Urinary bladder (tissue), 4 donors: Measurements from ENCODE around the gene KCNG2. TPM values are rescaled to one million over a fixed set of nuclear protein-coding genes. Genes with fewer than 3 reads are reported as not detected.
A peak's percentile ranks its signal among the peaks of the same experiment; 100 is the strongest.
"Not testable (repeated sequence)": the region's sequence is repeated elsewhere in the genome, so short reads cannot be mapped to it uniquely, and the experiment has no call there.

Experiments
- DNase-seq: peaks from one replicate; pipeline ENCODE4 v3.0.0-alpha.2; 2015; ENCODE audit errors: extremely low spot score
- H3K27ac ChIP-seq: one replicate; pipeline ENCODE4 v1.5.1; 2013; ENCODE audit warnings: low read depth, mild to moderate bottlenecking, moderate library complexity
- H3K36me3 ChIP-seq: one replicate; pipeline ENCODE4 v1.6.1; 2013; ENCODE audit warnings: mild to moderate bottlenecking, moderate library complexity; ENCODE audit not compliant: insufficient read depth
- H3K4me1 ChIP-seq: one replicate; pipeline ENCODE4 v1.6.1; 2013; ENCODE audit warnings: mild to moderate bottlenecking, moderate library complexity; ENCODE audit not compliant: insufficient read depth
- H3K4me3 ChIP-seq: one replicate; pipeline ENCODE4 v1.5.1; 2013; ENCODE audit warnings: low read depth, low read length
- WGBS: extraction: QIAGEN DNeasy Blood & Tissue Kit; methylation state at CpG from one replicate; pipeline ENCODE4 v1.1.7; 2013; 5-methylcytosine and 5-hydroxymethylcytosine counted together
- polyA plus RNA-seq: library from polyadenylated mRNA; stranded (reverse); fragments of 200-250 nt; gene quantifications from one replicate; pipeline ENCODE4 v1.2.3, GENCODE V29; 2013
- total RNA-seq: library from RNA; depleted of rRNA; stranded (reverse); fragments of >200 nt; gene quantifications from one replicate; pipeline ENCODE4 v1.2.3, GENCODE V29; 2014
- donor health status: healthy with polysubstance abuse.
- donor health status: healthy.

KCNG2 gene
- total RNA-seq (0.21 TPM), polyA plus RNA-seq (0.46 TPM)

DNA sequence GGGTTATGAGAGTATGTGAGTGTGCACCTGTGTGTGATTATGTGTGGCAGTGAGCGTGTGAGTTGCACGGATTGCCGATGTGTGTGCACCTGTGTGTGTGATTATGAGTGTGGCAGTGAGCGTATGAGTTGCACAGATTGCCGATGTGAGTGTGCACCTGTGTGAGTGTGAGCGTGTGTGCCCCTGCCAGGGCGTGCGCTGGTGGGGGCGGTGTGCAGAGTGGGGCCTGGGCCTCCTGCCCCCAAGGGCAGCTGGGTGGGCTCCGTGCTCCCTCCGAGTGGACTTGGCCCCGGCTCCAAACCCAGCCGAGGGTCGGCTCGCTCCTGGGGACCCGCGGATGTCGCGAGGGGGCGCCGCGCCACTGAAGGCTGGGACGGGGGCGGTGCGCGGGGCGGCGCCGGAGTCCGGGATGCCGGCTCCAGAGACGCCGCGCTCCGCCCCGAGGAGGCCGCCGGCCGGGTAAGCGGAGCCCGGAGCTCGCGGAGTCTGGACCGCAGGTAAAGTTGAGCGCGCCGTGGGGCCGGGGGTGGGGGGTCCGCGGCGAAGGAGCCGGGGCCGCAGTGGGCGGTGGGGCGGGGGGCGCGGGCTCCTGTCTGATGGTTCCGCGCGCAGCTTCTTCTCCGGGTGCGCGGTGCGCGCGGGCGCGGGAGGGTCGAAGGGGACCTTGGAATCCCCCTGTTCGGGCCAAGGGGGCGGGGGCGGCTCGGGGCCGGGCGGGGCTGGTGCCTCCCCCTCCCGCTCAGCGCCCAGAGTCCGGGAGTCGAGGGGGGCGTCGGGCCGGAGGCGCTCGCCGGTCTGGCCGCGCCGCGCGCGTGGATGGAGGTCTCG is at the start of gene KCNG2:
Gene KCNG2, plus strand, starts transcription at position 421 of the 828 bp plus-strand sequence. CDS start 65,730 bp downstream, outside the sequence.
- Histone ChIP-seq H3K4me3 (peak within 1 kb of the TSS; percentile 29), H3K27ac (no peak within 1 kb of the TSS), H3K4me1 (no peaks in the 10 kb centered on the region), H3K36me3 (no peaks in the 10 kb centered on the region)
- DNase-seq = no peak
- WGBS = 4% methylated on average over 91 of the region's 92 CpGs

DNA sequence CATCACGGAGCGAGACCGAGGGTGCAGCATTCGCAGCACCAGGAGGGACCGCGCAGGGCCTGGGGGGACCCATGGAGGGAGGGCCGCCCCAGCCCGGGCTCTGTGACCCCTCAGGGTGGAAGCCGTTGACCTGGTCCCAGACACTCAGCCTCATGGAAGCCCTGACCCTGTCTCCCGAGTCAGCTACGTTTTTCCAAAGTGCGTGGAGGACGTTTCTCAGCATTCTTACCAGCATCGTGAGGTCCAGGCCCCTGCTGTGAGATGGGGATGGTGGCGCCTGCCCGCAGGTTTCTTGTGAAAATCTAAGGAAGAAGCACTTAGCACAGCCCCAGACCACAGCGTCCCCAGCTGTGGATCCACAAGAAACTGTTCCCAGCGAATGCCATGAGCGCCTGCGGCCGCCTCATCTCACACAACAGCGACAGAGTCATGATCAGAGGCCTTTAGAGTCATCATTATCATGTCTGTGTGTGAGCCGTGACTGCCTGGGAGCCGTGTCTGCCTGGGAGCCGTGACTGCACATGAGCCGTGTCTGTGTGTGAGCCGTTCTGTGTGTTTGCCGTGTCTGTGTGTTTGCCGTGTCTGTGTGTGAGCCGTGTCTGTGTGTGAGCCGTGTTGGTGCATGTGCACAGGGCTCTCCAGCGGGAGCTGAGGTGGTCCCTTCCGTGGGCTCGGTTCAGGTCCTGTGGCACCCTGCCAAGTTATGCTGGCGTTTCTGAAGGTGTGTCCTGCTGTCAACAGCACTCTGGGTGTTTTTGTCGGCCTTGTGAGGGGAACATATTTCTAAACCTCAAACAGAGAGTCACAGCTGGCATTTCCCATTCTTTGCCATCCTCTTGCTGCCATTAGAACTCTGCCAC is 49.2 kb upstream of the KCNG2 start:
- no peaks in the 10 kb centered on the region for H3K4me1 ChIP-seq
- H3K36me3 ChIP-seq = peaks cover 2% of the 10 kb centered on the region
- WGBS = 90% methylated on average over 36 of the region's 36 CpGs
- H3K4me3 ChIP-seq = no peak overlapping the region
- DNase-seq = no peak
- H3K27ac ChIP-seq = no peak overlapping the region

- H3K4me1 ChIP-seq = no peaks in the 10 kb centered on the region
- H3K36me3 ChIP-seq = peaks cover 2% of the 10 kb centered on the region
- WGBS = 88% methylated on average over 49 of the region's 49 CpGs
- no peak overlapping the region for H3K27ac ChIP-seq
- H3K4me3 ChIP-seq = no peak overlapping the region
- no peak for DNase-seq
These were observed 48.2 kb upstream of the KCNG2 start for GRCh38 chr18:79749251-79750191.

GRCh38 chr18:79750980-79751571 is 46.7 kb upstream of the KCNG2 start:
- WGBS = 85% methylated on average over 13 of the region's 13 CpGs
- H3K27ac ChIP-seq = no peak overlapping the region
- no peak overlapping the region for H3K4me3 ChIP-seq
- no peak for DNase-seq
- H3K36me3 ChIP-seq = peaks cover 6% of the 10 kb centered on the region
- H3K4me1 ChIP-seq = no peaks in the 10 kb centered on the region

GRCh38 chr18:79751918-79752578 is 45.7 kb upstream of the KCNG2 start:
- H3K27ac ChIP-seq, H3K4me3 ChIP-seq, H3K36me3 ChIP-seq, H3K4me1 ChIP-seq, DNase-seq: not testable (repeated sequence)
- WGBS = 94% methylated on average over 17 of the region's 20 CpGs

GRCh38 chr18:79752946-79753345 is 44.8 kb upstream of the KCNG2 start:
- H3K4me3 ChIP-seq, H3K27ac ChIP-seq, H3K36me3 ChIP-seq, DNase-seq, H3K4me1 ChIP-seq: not testable (repeated sequence)
- WGBS = 87% methylated on average over 6 of the region's 8 CpGs

DNA sequence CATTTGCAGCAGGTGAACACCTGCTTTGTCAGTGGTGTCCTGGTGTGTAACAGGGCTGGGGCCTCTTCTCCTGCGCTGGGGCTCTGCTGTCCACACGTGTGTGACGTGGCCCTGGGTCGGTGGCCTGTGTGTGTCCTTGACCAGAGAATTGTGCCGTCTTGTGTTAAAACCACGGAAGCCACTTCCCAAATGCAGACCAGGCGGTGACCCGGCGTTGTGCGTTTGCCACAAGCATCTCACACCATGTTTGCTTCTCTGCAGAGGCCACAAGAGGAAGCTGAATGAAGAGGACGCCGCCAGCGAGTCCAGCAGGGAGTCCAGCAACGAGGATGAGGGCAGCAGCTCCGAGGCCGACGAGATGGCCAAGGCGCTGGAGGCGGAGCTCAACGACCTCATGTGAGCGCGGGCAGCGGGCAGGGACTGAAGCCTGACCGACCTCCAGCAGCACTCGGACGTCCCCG is 44.3 kb upstream of the KCNG2 start:
- no peak overlapping the region for H3K27ac ChIP-seq
- H3K36me3 ChIP-seq = peaks cover 7% of the 10 kb centered on the region
- no peaks in the 10 kb centered on the region for H3K4me1 ChIP-seq
- no peak overlapping the region for H3K4me3 ChIP-seq
- no peak for DNase-seq
- WGBS = 92% methylated on average over 27 of the region's 27 CpGs

DNA sequence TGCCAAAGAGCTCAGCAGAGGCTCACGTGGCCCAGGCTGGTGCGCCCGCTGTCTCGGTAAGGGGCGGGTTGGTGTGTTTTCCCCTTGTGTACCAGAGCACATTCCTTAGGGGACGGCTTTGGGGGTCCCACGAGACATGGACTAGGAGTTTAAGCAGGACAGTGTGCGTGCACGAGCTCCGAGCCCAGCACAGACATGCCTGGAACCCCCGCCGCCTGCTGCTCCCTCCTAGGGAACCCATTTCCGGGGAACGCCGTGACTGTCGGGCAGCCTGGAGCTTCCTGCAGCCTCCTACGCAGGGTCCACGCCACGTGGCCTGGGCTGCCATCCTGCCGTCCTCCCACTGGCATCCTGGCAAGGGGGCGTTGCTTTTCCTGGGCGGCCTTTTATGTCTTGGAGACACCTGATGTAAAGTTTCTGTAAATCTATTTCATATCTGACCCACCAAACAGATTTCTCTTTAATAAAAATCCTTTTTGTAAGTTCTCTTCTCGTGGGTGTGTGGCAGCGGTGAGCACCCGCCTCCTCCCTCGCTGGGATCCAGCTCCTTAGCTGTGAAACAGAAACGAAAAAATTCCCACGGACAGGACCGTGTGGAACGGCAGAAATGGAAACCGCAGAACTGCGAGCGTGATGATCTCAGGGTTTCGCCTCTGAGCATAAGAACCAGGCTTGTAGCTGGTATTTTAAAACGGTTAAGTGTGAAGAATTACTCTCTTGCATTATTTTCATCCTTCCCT is 43.5 kb upstream of the KCNG2 start:
- whole genome bisulfite sequencing = 93% methylated on average over 35 of the region's 35 CpGs
- Histone ChIP-seq H3K4me1 (no peaks in the 10 kb centered on the region), H3K36me3 (peaks cover 7% of the 10 kb centered on the region), H3K4me3 (no peak overlapping the region), H3K27ac (no peak overlapping the region)
- DNase-seq = no peak

DNA sequence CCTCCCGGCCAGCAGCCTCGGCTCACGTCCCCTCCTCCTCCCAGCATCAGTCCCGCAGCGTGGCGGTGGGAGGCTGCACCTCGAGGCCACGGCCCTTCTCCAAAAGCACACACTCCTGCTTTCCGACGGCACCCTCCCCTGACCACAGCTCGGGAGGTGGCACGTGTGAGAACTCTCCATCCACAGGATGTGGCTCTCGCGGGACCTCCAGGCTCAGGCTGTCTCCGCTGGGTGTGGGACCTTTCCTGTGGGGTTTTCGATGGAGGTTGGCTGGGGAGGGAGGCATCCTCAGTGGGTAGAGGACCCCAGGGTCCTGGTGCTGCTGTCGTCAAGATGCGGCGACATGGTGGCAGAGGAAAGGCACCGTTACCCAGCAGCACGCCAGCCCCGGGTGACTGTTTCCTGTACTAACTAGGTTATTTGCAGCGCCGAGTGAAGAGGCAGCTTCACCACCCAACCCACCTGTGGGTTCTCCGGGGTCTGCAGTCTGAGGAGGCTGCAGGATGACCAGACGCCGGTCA is 42.8 kb upstream of the KCNG2 start:
- no peak for DNase-seq
- 98% methylated on average over 27 of the region's 27 CpGs for WGBS
- no peak overlapping the region for H3K4me3 ChIP-seq
- no peaks in the 10 kb centered on the region for H3K4me1 ChIP-seq
- H3K27ac ChIP-seq = no peak overlapping the region
- H3K36me3 ChIP-seq = peaks cover 6% of the 10 kb centered on the region

GRCh38 chr18:79755496-79756142 is 42.1 kb upstream of the KCNG2 start:
- Histone ChIP-seq H3K4me3 (no peak overlapping the region), H3K27ac (no peak overlapping the region), H3K36me3 (peaks cover 5% of the 10 kb centered on the region), H3K4me1 (no peaks in the 10 kb centered on the region)
- 94% methylated on average over 31 of the region's 31 CpGs for WGBS
- DNase-seq = no peak

DNA sequence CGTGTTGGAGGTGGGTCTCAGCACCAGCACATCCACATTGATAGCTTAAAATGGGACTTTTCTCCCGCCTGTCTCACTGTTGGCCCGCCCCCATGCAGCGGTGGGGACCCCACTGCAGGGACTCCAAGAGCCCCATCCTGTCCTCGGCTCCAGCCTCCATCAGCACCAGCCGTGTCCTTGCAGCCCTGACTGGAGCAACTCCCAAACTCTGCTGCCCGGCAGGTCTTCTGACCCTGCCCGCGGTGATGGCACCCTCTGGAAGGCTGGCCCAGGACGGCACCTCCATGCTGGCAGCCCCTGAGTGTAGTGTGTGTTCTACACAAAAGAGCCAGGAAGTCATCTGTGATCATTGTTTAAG is 41.6 kb upstream of the KCNG2 start:
- no peak for DNase-seq
- no peaks in the 10 kb centered on the region for H3K4me1 ChIP-seq
- H3K4me3 ChIP-seq = no peak overlapping the region
- H3K27ac ChIP-seq = no peak overlapping the region
- WGBS = 88% methylated on average over 10 of the region's 10 CpGs
- peaks cover 5% of the 10 kb centered on the region for H3K36me3 ChIP-seq
